HG03342 (cell line): ENCODE data around the gene RFK.
A peak's percentile ranks its signal among the peaks of the same experiment; 100 is the strongest.
"Not testable (repeated sequence)": the region's sequence is repeated elsewhere in the genome, so short reads cannot be mapped to it uniquely, and the experiment has no call there.

Experiments used
- ATAC-seq: cut with Tn5 transposase; IDR thresholded peaks from one replicate; pipeline ENCODE4 v1.9.1; 2021; ENCODE audit warnings: mild to moderate bottlenecking, moderate library complexity; ENCODE audit not compliant: unreplicated experiment

The RFK gene

GRCh38 chr9:76372336-76372735 is 21.9 kb downstream of the RFK start:
- ATAC-seq, result no peak

GRCh38 chr9:76371901-76372300 is 22.3 kb downstream of the RFK start:
- ATAC-seq, result no peak

- no peak for ATAC-seq
Measured at GRCh38 chr9:76370396-76371023, 23.7 kb downstream of the RFK start.

GRCh38 chr9:76369583-76369982 is 24.6 kb downstream of the RFK start:
- ATAC-seq, result peak; percentile 71

GRCh38 chr9:76366275-76366674 is 28.0 kb downstream of the RFK start:
- ATAC-seq, result no peak

- no peak for ATAC-seq
Measured at GRCh38 chr9:76365028-76365427, 29.2 kb downstream of the RFK start.

GRCh38 chr9:76363032-76363395 is 31.2 kb downstream of the RFK start:
- ATAC-seq, result no peak

GRCh38 chr9:76362332-76363031 is 31.7 kb downstream of the RFK start:
- not testable (repeated sequence) for ATAC-seq

- ATAC-seq, result no peak
Measured at GRCh38 chr9:76359766-76360165, 34.5 kb downstream of the RFK start.

GRCh38 chr9:76359365-76359764 is 34.9 kb downstream of the RFK start:
- ATAC-seq, result no peak

GRCh38 chr9:76358628-76359280 is 35.5 kb downstream of the RFK start:
- no peak for ATAC-seq

GRCh38 chr9:76357555-76357954 is 36.7 kb downstream of the RFK start:
- no peak for ATAC-seq

GRCh38 chr9:76355886-76356285 is 38.3 kb downstream of the RFK start:
- no peak for ATAC-seq

- ATAC-seq, result no peak
Measured at GRCh38 chr9:76354221-76354620, 40.0 kb downstream of the RFK start.

- no peak for ATAC-seq
Measured at GRCh38 chr9:76353280-76353679, 40.9 kb downstream of the RFK start.

GRCh38 chr9:76352026-76352620 is 42.1 kb downstream of the RFK start:
- ATAC-seq, result no peak

GRCh38 chr9:76351006-76351405 is 43.2 kb downstream of the RFK start:
- peak; percentile 80 for ATAC-seq

GRCh38 chr9:76349865-76350264 is 44.4 kb downstream of the RFK start:
- ATAC-seq, result no peak

GRCh38 chr9:76342858-76343257 is 51.4 kb downstream of the RFK start:
- no peak for ATAC-seq

GRCh38 chr9:76342201-76342600 is 52.0 kb downstream of the RFK start:
- ATAC-seq, result no peak

GRCh38 chr9:76341616-76342015 is 52.6 kb downstream of the RFK start:
- no peak for ATAC-seq

- ATAC-seq, result no peak
Measured at GRCh38 chr9:76338418-76338817, 55.8 kb downstream of the RFK start.
